Activated T-cell treated with anti-CD3 and anti-CD28 coated beads for 1 hour (primary cell): ENCODE measurements around the gene TMPRSS7.
A peak's percentile ranks its signal among the peaks of the same experiment; 100 is the strongest.

ENCODE experiments used
- DNase-seq: peaks from one replicate; pipeline ENCODE4 v3.0.0-alpha.2; 2020; ENCODE audit warnings: low read depth

Gene TMPRSS7

GRCh38 chr3:112097378-112097777 is 62.8 kb downstream of the TMPRSS7 start:
- no peak for DNase-seq

- no peak for DNase-seq
Observed at GRCh38 chr3:112101916-112102315, 67.4 kb downstream of the TMPRSS7 start.

- no peak for DNase-seq
Observed at GRCh38 chr3:112104774-112105173, 70.2 kb downstream of the TMPRSS7 start.

- DNase-seq = no peak
Observed at GRCh38 chr3:112109322-112109721, 74.8 kb downstream of the TMPRSS7 start.

GRCh38 chr3:112111785-112112402 is 77.4 kb downstream of the TMPRSS7 start:
- DNase-seq = peak; percentile 33

DNA sequence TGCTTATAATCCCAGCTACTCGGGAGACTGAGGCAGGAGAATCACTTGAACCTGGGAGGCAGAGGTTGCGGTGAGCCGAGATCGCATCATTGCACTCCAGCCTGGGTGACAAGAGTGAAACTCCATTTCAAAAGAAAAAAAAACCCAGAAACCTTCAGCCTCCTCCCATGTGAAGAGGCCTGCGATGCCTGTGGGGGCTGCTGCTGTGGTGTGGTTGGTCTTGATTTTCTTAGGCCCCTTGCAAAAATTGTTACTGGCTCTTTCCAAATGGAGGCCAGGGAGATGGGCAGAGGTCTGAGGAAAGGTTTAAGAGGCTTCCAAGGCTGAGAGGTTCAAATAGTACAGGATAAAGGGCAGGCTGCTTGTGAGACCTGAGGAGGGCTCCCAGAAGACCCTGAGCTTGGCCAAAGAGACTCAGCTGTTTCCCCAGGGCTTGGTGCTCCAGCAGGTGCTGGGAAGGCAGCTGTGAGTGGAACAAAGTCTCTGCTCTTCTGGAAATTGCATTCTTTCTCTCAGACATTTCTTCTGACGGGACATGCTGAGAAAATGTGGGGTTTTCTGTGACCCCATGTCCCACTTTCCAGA is 80.1 kb downstream of the TMPRSS7 start:
- DNase-seq = no peak

DNA sequence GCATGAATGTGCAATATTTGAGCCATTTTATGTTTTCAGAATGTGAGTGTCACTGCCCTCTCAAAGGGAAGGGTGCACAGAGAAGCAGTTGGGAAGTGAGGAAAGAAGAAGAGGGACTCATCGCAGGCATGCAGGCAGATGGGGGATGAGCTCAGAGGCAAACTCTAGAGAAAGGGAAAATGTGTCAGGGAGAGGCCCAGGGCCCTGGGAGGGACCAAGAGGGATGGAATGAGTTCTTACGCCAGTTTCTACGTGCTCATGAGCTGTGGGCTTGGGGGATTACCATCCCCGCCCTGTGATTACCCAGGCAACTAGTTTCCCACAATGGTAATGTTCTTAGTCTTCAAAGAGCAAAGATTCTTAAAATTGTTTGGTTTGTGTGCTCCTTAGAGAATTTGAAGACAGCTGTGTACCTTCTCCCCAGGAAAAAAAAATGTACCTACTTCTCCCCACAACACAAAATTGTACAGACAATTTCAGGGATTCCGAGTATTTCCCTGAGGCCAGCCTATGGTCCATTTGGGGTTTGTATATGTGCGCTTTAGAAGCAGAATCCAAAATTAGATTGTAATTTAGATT is 80.7 kb downstream of the TMPRSS7 start:
- no peak for DNase-seq

GRCh38 chr3:112115806-112116383 is 81.4 kb downstream of the TMPRSS7 start:
- no peak for DNase-seq

DNA sequence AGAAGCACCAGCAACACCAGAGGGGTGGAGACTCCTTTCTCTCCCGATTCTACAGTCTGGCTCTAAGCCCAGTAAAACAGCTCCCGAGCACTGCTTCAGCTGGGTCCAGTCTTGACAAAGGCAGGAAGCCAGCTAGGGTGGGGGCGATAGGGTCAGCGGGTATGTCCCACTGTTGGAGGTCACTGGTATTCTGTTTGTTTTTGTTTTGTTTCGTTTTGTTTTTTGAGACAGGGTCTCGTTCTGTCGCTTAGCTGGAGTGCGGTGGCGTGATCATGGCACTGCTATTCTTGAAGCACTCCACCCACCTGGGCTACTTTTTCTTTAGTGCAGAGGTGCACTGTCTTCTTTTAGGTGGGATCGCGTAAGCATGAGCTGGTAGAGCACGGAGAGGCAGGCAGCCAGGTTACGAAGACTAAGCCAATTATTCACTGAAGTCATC is 82.2 kb downstream of the TMPRSS7 start:
- DNase-seq = no peak

DNA sequence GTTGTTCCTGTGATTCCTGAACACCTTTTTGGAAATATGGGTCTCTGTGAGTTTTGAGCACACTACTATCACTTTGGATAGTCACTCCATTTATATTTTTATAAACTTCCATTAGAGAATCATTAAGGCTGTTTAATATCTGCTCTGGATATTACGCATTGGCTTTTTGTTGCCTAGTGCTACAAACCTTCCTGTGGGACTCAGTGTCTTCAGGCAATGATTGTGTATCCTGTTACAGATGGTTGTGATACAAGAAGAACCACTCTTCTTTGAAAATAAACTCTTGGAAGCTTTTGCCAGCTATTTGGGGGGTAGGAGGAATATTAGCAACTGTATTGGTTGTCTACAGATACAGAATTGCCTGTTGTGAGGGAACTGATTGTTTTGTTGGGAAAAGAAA is 82.9 kb downstream of the TMPRSS7 start:
- DNase-seq = no peak

- no peak for DNase-seq
Observed at GRCh38 chr3:112117841-112118571, 83.5 kb downstream of the TMPRSS7 start.

- no peak for DNase-seq
Observed at GRCh38 chr3:112119962-112120836, 85.7 kb downstream of the TMPRSS7 start.

GRCh38 chr3:112121577-112122547 is 87.3 kb downstream of the TMPRSS7 start:
- DNase-seq = no peak

GRCh38 chr3:112122870-112123269 is 88.3 kb downstream of the TMPRSS7 start:
- DNase-seq = no peak

DNA sequence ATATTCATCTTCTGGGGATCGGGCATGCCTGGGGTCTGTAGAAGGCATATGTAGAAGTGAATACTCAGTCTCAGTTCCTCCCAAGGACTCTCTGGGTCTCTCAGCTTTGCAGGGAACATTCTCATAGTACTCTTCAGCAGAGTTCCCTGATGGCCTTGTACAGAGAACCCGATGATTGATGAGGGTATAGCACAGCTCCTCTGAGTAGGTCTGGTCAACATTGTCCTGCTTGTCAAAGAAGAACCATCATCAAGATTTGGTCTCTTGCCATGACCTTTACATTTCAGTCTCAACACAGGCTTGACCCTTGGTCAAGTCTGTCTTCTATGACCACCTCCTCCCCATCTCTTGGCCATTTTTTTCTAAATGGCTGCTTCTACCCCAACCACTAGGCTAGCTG is 89.0 kb downstream of the TMPRSS7 start:
- DNase-seq = no peak

DNA sequence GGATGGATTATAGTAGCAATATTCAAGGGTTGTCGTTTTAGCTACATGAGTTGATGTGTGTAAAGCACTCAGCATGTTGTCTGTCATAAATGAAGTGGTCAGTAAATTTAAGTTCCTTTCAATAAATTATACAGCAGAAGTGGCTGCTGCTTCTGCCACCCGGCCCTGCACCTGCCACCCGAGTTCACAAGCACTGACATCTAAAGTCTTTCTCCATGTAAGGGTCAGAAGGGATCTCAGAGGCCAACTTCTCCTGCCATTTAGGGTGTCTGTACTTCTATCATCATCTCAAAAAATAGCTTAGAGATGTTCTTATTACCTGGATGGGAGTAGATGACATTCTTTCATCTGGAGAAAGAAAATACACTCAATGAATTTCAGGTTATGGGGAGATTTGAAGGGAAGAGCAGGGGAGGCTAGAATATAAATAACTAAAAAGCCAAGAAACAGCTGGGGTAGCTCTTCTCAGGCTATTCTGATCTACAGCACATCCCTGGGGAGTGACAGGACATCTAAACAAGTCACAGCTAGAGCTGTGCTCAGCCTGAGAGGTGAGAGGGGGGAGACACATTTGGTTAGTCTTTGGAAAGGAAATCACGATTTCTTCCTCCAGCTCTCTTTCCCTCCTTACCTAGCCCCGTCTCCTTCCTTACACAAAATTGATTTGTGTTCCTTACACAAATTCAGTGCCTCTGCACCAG is 90.5 kb downstream of the TMPRSS7 start:
- DNase-seq = no peak

- no peak for DNase-seq
Observed at GRCh38 chr3:112126511-112126911, 92.0 kb downstream of the TMPRSS7 start.

GRCh38 chr3:112127522-112128494 is 93.3 kb downstream of the TMPRSS7 start:
- no peak for DNase-seq
